B cell (primary cell): ENCODE results near the gene WIPF1. TPM values are rescaled to one million over a fixed set of nuclear protein-coding genes. Genes with fewer than 3 reads are reported as not detected.
A peak's percentile ranks its signal among the peaks of the same experiment; 100 is the strongest.

Source experiments
- ATAC-seq: fragments of 200-7000 bp; cut with Tn5 transposase; one replicate; pipeline ENCODE4 v1.10.0; 2021; ENCODE audit warnings: low read depth, mild to moderate bottlenecking, moderate number of reproducible peaks, moderate library complexity
- CTCF ChIA-PET: fragments of 350-600 bp; sonication (Branson Sonifier 250); formaldehyde crosslinking; loops from one replicate; lab custom pipeline; 2021; ENCODE audit warnings: antibody characterized with exemption, inconsistent platforms; lab: Charles Lee
- POLR2A ChIA-PET: fragments of 350-600 bp; sonication (Branson Sonifier 250); formaldehyde crosslinking; loops from one replicate; lab custom pipeline; 2021; ENCODE audit warnings: antibody characterized with exemption; lab: Charles Lee
- DNase-seq: peaks from one replicate; pipeline ENCODE4 v3.0.0; 2013
- H2AFZ ChIP-seq: 2 replicates; pipeline ENCODE4 v1.6.1; 2012; ENCODE audit warnings: mild to moderate bottlenecking, low read depth, low read length; ENCODE audit not compliant: insufficient read depth, poor library complexity, severe bottlenecking
- H3K27ac ChIP-seq, 2 donors: 1 replicate in 1 of 2; 2 replicates in 1 of 2; pipeline ENCODE4 v1.5.1; 2012 to 2013; ENCODE audit warnings: low read length in 2 of 2, mild to moderate bottlenecking in 2 of 2, moderate library complexity in 1 of 2
- H3K27me3 ChIP-seq, 4 experiments: fragments of 200-600 bp in 1 of 4; sonication (generic) in 1 of 4; replicated peaks in 1 of 4; 1 replicate in 2 of 4; 2 replicates in 2 of 4; pipeline versions ENCODE4 v1.6.1 to v1.7.0; 2013 to 2016; ENCODE audit warnings: low read length in 3 of 4, mild to moderate bottlenecking in 2 of 4, mixed read lengths in 1 of 4, moderate library complexity in 1 of 4; ENCODE audit not compliant: insufficient read depth in 4 of 4, control insufficient read depth in 3 of 4; ENCODE audit errors: control extremely low read depth in 1 of 4
- H3K36me3 ChIP-seq, 2 experiments: replicated peaks in 1 of 2; 1 replicate in 1 of 2; 2 replicates in 1 of 2; pipeline versions ENCODE4 v1.6.1 to v1.7.1; 2013; ENCODE audit warnings: low read length in 1 of 2; ENCODE audit not compliant: insufficient read depth in 2 of 2, control insufficient read depth in 1 of 2; ENCODE audit errors: control extremely low read depth in 1 of 2, extremely low read depth in 1 of 2
- H3K4me1 ChIP-seq, 2 donors: fragments of 200-600 bp in 1 of 2; sonication (generic) in 1 of 2; 1 replicate in 1 of 2; 2 replicates in 1 of 2; pipeline versions ENCODE4 v1.5.1 to v1.6.1; 2013 to 2017; ENCODE audit warnings: low read length in 2 of 2; ENCODE audit not compliant: control insufficient read depth in 2 of 2, insufficient read depth in 2 of 2
- H3K4me2 ChIP-seq: replicated peaks from 2 replicates; pipeline ENCODE3; 2012; ENCODE audit warnings: mild to moderate bottlenecking, low read depth, low read length; ENCODE audit not compliant: poor library complexity, severe bottlenecking
- H3K4me3 ChIP-seq, 5 experiments: fragments of 200-600 bp in 1 of 5; sonication (generic) in 1 of 5; 1 replicate in 3 of 5; 2 replicates in 2 of 5; pipeline versions ENCODE4 v1.5.1 to v1.7.0; 2011 to 2016; ENCODE audit warnings: low read length in 4 of 5, mild to moderate bottlenecking in 4 of 5, low read depth in 2 of 5, control low read depth in 1 of 5, moderate library complexity in 1 of 5; ENCODE audit not compliant: insufficient read depth in 1 of 5; ENCODE audit errors: control extremely low read depth in 1 of 5, extremely low read depth in 1 of 5
- H3K79me2 ChIP-seq: fragments of 200-600 bp; sonication (generic); one replicate; pipeline ENCODE4 v1.6.0; 2016; ENCODE audit warnings: low read length; ENCODE audit not compliant: control insufficient read depth, insufficient read depth
- H3K9ac ChIP-seq: fragments of 200-600 bp; sonication (generic); 2 replicates; pipeline ENCODE4 v1.6.1; 2017; ENCODE audit warnings: mild to moderate bottlenecking, low read length, moderate library complexity
- H3K9me3 ChIP-seq, 3 donors: one replicate each; pipeline versions ENCODE4 v1.6.1 to v1.7.1; 2013; ENCODE audit warnings: low read length in 2 of 3; ENCODE audit not compliant: control insufficient read depth in 2 of 3, insufficient read depth in 1 of 3; ENCODE audit errors: control extremely low read depth in 1 of 3
- H4K20me1 ChIP-seq: 2 replicates; pipeline ENCODE4 v1.6.0; 2012; ENCODE audit warnings: mild to moderate bottlenecking, low read length; ENCODE audit not compliant: insufficient read depth, control insufficient read depth, poor library complexity, severe bottlenecking
- H3K27ac Mint-ChIP-seq: one replicate; pipeline ENCODE4 v1.8.0; 2021; ENCODE audit warnings: mixed read lengths
- H3K27me3 Mint-ChIP-seq: one replicate; pipeline ENCODE4 v1.8.0; 2021; ENCODE audit warnings: mixed read lengths
- H3K4me1 Mint-ChIP-seq: one replicate; pipeline ENCODE4 v1.8.0; 2021; ENCODE audit warnings: mixed read lengths
- H3K4me3 Mint-ChIP-seq: one replicate; pipeline ENCODE4 v1.8.0; 2021; ENCODE audit warnings: mixed read lengths
- H3K9me3 Mint-ChIP-seq: one replicate; pipeline ENCODE4 v1.8.0; 2022; ENCODE audit warnings: mixed read lengths; ENCODE audit not compliant: insufficient read depth
- EZH2 ChIP-seq: IDR thresholded peaks from 2 replicates; pipeline ENCODE4 v1.6.1; 2012; ENCODE audit warnings: borderline replicate concordance, low read depth, mild to moderate bottlenecking, moderate library complexity, low read length; ENCODE audit not compliant: insufficient read depth, poor library complexity, severe bottlenecking
- WGBS: methylation state at CpG from one replicate; pipeline ENCODE4 v1.1.5; 2013; ENCODE audit warnings: missing lambda C conversion rate; ENCODE audit not compliant: insufficient coverage; 5-methylcytosine and 5-hydroxymethylcytosine counted together
- intact Hi-C: fragments of 100-400 bp; cut with micrococcal nuclease; formaldehyde crosslinking; loops from one replicate; pipeline ENCODE4 v1.10.0; 2022
- polyA plus RNA-seq: library from polyadenylated mRNA; depleted of rRNA; stranded (reverse); fragments of >200 nt; gene quantifications from 2 replicates; pipeline ENCODE4 v1.2.3, GENCODE V29; 2012
- total RNA-seq, 2 donors: library from RNA; stranded (reverse); fragments of 120-200 nt in 1 of 2; gene quantifications; 1 replicate in 1 of 2; 2 replicates in 1 of 2; pipeline versions ENCODE4 v1.2.3 to v1.2.4, GENCODE V29; 2013 to 2022
- TF ChIP-seq, protein P1 (sequence below): fragments of 200-600 bp; IDR thresholded peaks from one replicate; pipeline ENCODE4 v1.8.0; 2022; ENCODE audit warnings: antibody characterized with exemption, mild to moderate bottlenecking

WIPF1 gene
- total and polyA plus RNA-seq, 2 donors (not counting 1 experiment from before 2014, with no cell fraction given) = 137 to 390 TPM

DNA sequence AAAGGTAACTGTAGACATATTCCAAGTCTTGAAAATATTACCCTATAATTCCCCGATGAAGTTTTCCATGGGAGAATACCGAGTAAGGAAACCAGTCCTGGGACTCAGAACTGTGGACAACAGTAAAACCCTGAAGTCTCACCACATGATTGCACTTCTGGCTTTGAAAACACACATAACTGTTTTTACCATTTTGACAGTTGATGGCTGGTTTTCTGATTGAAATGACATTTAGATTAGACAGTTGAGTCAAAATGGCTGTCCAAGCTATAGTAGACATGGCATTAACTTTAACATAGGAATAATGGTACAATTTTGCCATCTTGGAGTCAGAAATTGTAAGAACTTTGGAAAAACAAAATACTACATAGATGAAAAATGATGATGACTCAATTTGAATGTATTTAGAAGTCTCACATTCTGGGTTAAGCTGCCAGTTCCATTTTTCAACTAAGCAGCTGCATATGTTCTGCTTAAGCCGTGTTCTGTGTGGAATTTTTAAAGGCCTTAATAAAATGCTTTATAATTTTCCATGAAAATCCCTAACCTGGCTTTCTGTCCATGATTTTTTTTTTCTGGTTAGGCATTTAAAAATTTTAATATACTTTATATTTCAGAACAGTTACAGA, 38.3 kb upstream of the WIPF1 start:
- no peaks in the 10 kb centered on the region for H3K9me3 Mint-ChIP-seq
- peaks cover 57% of the 10 kb centered on the region for H3K79me2 ChIP-seq
- ChIA-PET POLR2A (no interaction called here), CTCF (interaction anchor here (1.5 to 6.1 kb wide), 6 partner anchors 20 to 57 kb away, joined by 3 to 37 read pairs (median 9); no protein-coding TSS in a partner anchor)
- H3K27me3 ChIP-seq = no peaks in the 10 kb centered on the region
- TF ChIP-seq, protein P1, sequence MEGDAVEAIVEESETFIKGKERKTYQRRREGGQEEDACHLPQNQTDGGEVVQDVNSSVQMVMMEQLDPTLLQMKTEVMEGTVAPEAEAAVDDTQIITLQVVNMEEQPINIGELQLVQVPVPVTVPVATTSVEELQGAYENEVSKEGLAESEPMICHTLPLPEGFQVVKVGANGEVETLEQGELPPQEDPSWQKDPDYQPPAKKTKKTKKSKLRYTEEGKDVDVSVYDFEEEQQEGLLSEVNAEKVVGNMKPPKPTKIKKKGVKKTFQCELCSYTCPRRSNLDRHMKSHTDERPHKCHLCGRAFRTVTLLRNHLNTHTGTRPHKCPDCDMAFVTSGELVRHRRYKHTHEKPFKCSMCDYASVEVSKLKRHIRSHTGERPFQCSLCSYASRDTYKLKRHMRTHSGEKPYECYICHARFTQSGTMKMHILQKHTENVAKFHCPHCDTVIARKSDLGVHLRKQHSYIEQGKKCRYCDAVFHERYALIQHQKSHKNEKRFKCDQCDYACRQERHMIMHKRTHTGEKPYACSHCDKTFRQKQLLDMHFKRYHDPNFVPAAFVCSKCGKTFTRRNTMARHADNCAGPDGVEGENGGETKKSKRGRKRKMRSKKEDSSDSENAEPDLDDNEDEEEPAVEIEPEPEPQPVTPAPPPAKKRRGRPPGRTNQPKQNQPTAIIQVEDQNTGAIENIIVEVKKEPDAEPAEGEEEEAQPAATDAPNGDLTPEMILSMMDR = no peak
- no peak for TF ChIP-seq EZH2
- no peak overlapping the region for H3K4me3 Mint-ChIP-seq
- WGBS = no CpG with 5 or more reads among the region's 3 CpGs
- peaks cover 11% of the 10 kb centered on the region for H4K20me1 ChIP-seq
- H3K4me2 ChIP-seq = no peak overlapping the region
- no peaks in the 10 kb centered on the region for H3K27me3 Mint-ChIP-seq
- no peak overlapping the region for H3K4me3 ChIP-seq
- H3K4me1 ChIP-seq = peaks cover 33 to 37% of the 10 kb centered on the region in 2 donors
- H3K9me3 ChIP-seq = no peaks in the 10 kb centered on the region
- peaks cover 47% of the 10 kb centered on the region for H3K4me1 Mint-ChIP-seq
- ATAC-seq (no peak), DNase-seq (no peak)
- H3K9ac ChIP-seq = no peak overlapping the region
- H2AFZ ChIP-seq = peak overlapping the region; percentile 68
- peaks cover 1 to 11% of the 10 kb centered on the region in 2 experiments for H3K36me3 ChIP-seq
- peak overlapping the region; percentile 83 to 87 for H3K27ac ChIP-seq
- intact Hi-C loops = no loop called here
- H3K27ac Mint-ChIP-seq = peak overlapping the region; percentile 32

DNA sequence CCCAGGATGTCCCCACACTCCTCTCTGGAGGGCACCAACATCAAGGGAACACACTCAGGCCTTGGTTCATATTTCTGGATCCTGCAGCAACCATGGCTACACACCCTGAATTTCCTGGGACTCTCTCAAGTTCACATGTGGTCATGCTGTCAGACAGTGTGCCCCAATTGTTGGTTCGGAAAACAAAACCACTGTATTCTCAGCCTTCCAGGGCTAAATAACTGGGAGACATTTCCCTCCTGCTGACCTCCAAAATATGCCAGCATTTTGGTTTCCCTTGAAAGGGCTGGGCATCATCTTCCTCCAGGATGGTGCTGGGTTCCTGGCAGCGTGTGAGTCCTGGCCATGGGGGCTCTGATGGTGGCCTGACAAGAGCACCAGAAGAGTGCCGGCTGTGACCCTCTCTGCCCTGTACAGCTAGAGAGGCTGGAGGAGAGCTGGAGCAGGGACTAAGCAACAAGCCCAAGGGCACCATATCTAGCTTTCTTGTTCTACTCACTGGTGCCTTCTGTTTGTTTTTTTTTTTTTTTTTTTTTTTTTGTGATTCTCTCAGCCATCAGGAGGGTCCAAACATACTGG, 37.5 kb upstream of the WIPF1 start:
- CTCF ChIA-PET = interaction anchor here (1.2 to 6.1 kb wide), 10 partner anchors 9 to 172 kb away, joined by 3 to 37 read pairs (median 8); no protein-coding TSS in a partner anchor
- H3K9ac ChIP-seq = peak overlapping the region; percentile 79
- H3K4me2 ChIP-seq = peak overlapping the region; percentile 87
- Mint-ChIP-seq H3K4me1 (peaks cover 54% of the 10 kb centered on the region), H3K4me3 (peak overlapping the region; percentile 96), H3K27ac (peak overlapping the region; percentile 92), H3K9me3 (no peaks in the 10 kb centered on the region), H3K27me3 (no peaks in the 10 kb centered on the region)
- DNase-seq = no peak
- POLR2A ChIA-PET = interaction anchor here (0.6 to 3.0 kb wide), 3 partner anchors 36 to 48 kb away, joined by 10 to 24 read pairs (median 10); no protein-coding TSS in a partner anchor
- H3K4me1 ChIP-seq = peaks cover 41 to 45% of the 10 kb centered on the region in 2 donors
- 100% methylated on average over 2 of the region's 3 CpGs for WGBS
- H4K20me1 ChIP-seq = peaks cover 17% of the 10 kb centered on the region
- peaks cover 2 to 18% of the 10 kb centered on the region in 2 experiments for H3K36me3 ChIP-seq
- TF ChIP-seq, protein P1 = no peak
- no peak for TF ChIP-seq EZH2
- peak overlapping the region; percentile 61 to 99 (median 77) for H3K4me3 ChIP-seq
- H2AFZ ChIP-seq = peak overlapping the region; percentile 68
- intact Hi-C loops = no loop called here
- no peaks in the 10 kb centered on the region for H3K9me3 ChIP-seq
- peaks cover 63% of the 10 kb centered on the region for H3K79me2 ChIP-seq
- no peaks in the 10 kb centered on the region for H3K27me3 ChIP-seq
- no peak for ATAC-seq
- peak overlapping the region; percentile 83 to 87 for H3K27ac ChIP-seq
